Endodermal cell (in vitro differentiated cells): ENCODE measurements around the gene TAS2R8. TPM values are rescaled to one million over a fixed set of nuclear protein-coding genes. Genes with fewer than 3 reads are reported as not detected.

Experiments used
- DNase-seq: peaks from one replicate; pipeline ENCODE4 v3.0.0-alpha.2; 2017
- H3K27ac ChIP-seq: 2 replicates; pipeline ENCODE4 v1.5.1; 2013; ENCODE audit warnings: mild to moderate bottlenecking, low read depth, low read length, moderate library complexity
- H3K27me3 ChIP-seq: 2 replicates; pipeline ENCODE4 v1.6.1; 2013; ENCODE audit warnings: mild to moderate bottlenecking, low read length, moderate library complexity; ENCODE audit not compliant: insufficient read depth, control insufficient read depth, poor library complexity, severe bottlenecking
- H3K36me3 ChIP-seq: 2 replicates; pipeline ENCODE4 v1.7.0; 2013; ENCODE audit warnings: mild to moderate bottlenecking, low read length, moderate library complexity; ENCODE audit not compliant: control insufficient read depth, insufficient read depth
- H3K4me1 ChIP-seq: one replicate; pipeline ENCODE4 v1.7.0; 2013; ENCODE audit warnings: low read length; ENCODE audit not compliant: control insufficient read depth, insufficient read depth
- H3K4me3 ChIP-seq: 2 replicates; pipeline ENCODE4 v1.5.1; 2013; ENCODE audit warnings: mild to moderate bottlenecking, low read length, moderate library complexity
- H3K9ac ChIP-seq: 2 replicates; pipeline ENCODE4 v1.6.1; 2013; ENCODE audit warnings: mild to moderate bottlenecking, low read length, moderate library complexity; ENCODE audit not compliant: poor library complexity, severe bottlenecking; ENCODE audit errors: extremely low read depth
- H3K9me3 ChIP-seq: 2 replicates; pipeline ENCODE4 v1.6.1; 2013; ENCODE audit warnings: mild to moderate bottlenecking, low read length, moderate library complexity; ENCODE audit not compliant: control insufficient read depth
- H3K27ac Mint-ChIP-seq: 2 replicates; pipeline ENCODE4 v1.8.0; 2020; ENCODE audit warnings: mixed read lengths
- H3K27me3 Mint-ChIP-seq: 2 replicates; pipeline ENCODE4 v1.8.0; 2021; ENCODE audit warnings: mild to moderate bottlenecking, mixed read lengths; ENCODE audit not compliant: insufficient read depth
- H3K36me3 Mint-ChIP-seq: 2 replicates; pipeline ENCODE4 v1.8.0; 2020; ENCODE audit warnings: low read depth, mixed read lengths
- H3K4me1 Mint-ChIP-seq: 2 replicates; pipeline ENCODE4 v1.8.0; 2020; ENCODE audit warnings: mixed read lengths
- H3K4me3 Mint-ChIP-seq: 2 replicates; pipeline ENCODE4 v1.8.0; 2020; ENCODE audit warnings: mild to moderate bottlenecking, moderate library complexity, mixed read lengths
- H3K9me3 Mint-ChIP-seq: 2 replicates; pipeline ENCODE4 v1.8.0; 2020; ENCODE audit warnings: mild to moderate bottlenecking, mixed read lengths
- CTCF ChIP-seq: fragments of 200-600 bp; sonication (generic); conservative IDR thresholded peaks from 2 replicates; pipeline ENCODE4 v1.5.0; 2021; ENCODE audit warnings: antibody characterized with exemption, mild to moderate bottlenecking
- WGBS, 2 experiments: methylation state at CpG; one replicate each; pipeline versions ENCODE4 v1.1.5 to v1.1.7; 2013; ENCODE audit warnings: missing lambda C conversion rate in 2 of 2, mixed read lengths in 1 of 2; ENCODE audit not compliant: insufficient coverage in 1 of 2, insufficient read length in 1 of 2; 5-methylcytosine and 5-hydroxymethylcytosine counted together
- total RNA-seq, 2 donors: library from RNA; stranded (reverse); fragmentation: NEBNext Ultra II Directional in 1 of 2; extraction: Animal tissue kit (Norgen Biotek cat#: 25700) in 1 of 2; gene quantifications; 2 replicates in 1 of 2; 3 replicates in 1 of 2; pipeline ENCODE4 v1.2.1, GENCODE V29; 2021

TAS2R8 gene
- total RNA-seq, 2 donors from 2014 or later: not detected

GRCh38 chr12:10826258-10826657 lies 19.2 kb upstream of the TAS2R8 start, which contains the start of gene TAS2R10:
Gene TAS2R10, minus strand, starts transcription at chr12:10826358. Its CDS starts 89 bp downstream, at chr12:10826269.
- no peaks in the 10 kb centered on the region for H3K36me3 ChIP-seq
- DNase-seq: no peak
- H3K9me3 ChIP-seq: no peaks in the 10 kb centered on the region
- no peak within 1 kb of the TSS for H3K4me3 Mint-ChIP-seq
- H3K4me1 ChIP-seq: no peaks in the 10 kb centered on the region
- no peak within 1 kb of the TSS for H3K27ac Mint-ChIP-seq
- no peaks in the 10 kb centered on the region for H3K27me3 Mint-ChIP-seq
- no peaks in the 10 kb centered on the region for H3K9me3 Mint-ChIP-seq
- no peak for TF ChIP-seq CTCF
- no peak within 1 kb of the TSS for H3K4me3 ChIP-seq
- no peak within 1 kb of the TSS for H3K9ac ChIP-seq
- no peaks in the 10 kb centered on the region for H3K36me3 Mint-ChIP-seq
- H3K27ac ChIP-seq: no peak within 1 kb of the TSS
- H3K4me1 Mint-ChIP-seq: peaks cover 10% of the 10 kb centered on the region
- 94 to 98% methylated on average over 3 of the region's 3 CpGs for WGBS, 2 experiments
- H3K27me3 ChIP-seq: no peaks in the 10 kb centered on the region

GRCh38 chr12:10824957-10825356 lies 17.9 kb upstream of the TAS2R8 start:
- no peak for TF ChIP-seq CTCF
- WGBS, 2 experiments: 89 to 92% methylated on average over 2 to 3 of the region's 3 CpGs
- DNase-seq: no peak

GRCh38 chr12:10811883-10812536 lies 4.9 kb upstream of the TAS2R8 start:
- H3K9me3 ChIP-seq: no peaks in the 10 kb centered on the region
- H3K4me3 ChIP-seq: no peak overlapping the region
- peaks cover 1% of the 10 kb centered on the region for H3K9me3 Mint-ChIP-seq
- no peak overlapping the region for H3K9ac ChIP-seq
- H3K27ac Mint-ChIP-seq: no peak overlapping the region
- no peaks in the 10 kb centered on the region for H3K27me3 ChIP-seq
- no peaks in the 10 kb centered on the region for H3K36me3 ChIP-seq
- H3K4me1 ChIP-seq: peaks cover 18% of the 10 kb centered on the region
- 100% methylated on average over 3 of the region's 3 CpGs; no CpG with 5 or more reads in 1 of the 2 experiments for WGBS, 2 experiments
- DNase-seq: no peak
- no peaks in the 10 kb centered on the region for H3K27me3 Mint-ChIP-seq
- H3K36me3 Mint-ChIP-seq: no peaks in the 10 kb centered on the region
- H3K4me1 Mint-ChIP-seq: peaks cover 19% of the 10 kb centered on the region
- H3K27ac ChIP-seq: no peak overlapping the region
- no peak for TF ChIP-seq CTCF
- no peak overlapping the region for H3K4me3 Mint-ChIP-seq

More at GRCh38 chr12:10824957-10825356, 17.9 kb upstream of the TAS2R8 start:
- H3K4me1 Mint-ChIP-seq: peaks cover 10% of the 10 kb centered on the region
- H3K27ac ChIP-seq: no peak overlapping the region
- H3K27me3 ChIP-seq: no peaks in the 10 kb centered on the region
- no peaks in the 10 kb centered on the region for H3K36me3 Mint-ChIP-seq
- H3K4me3 Mint-ChIP-seq: no peak overlapping the region
- H3K9ac ChIP-seq: no peak overlapping the region
- H3K27me3 Mint-ChIP-seq: no peaks in the 10 kb centered on the region
- H3K4me3 ChIP-seq: no peak overlapping the region
- no peaks in the 10 kb centered on the region for H3K36me3 ChIP-seq
- no peaks in the 10 kb centered on the region for H3K4me1 ChIP-seq
- H3K27ac Mint-ChIP-seq: no peak overlapping the region
- no peaks in the 10 kb centered on the region for H3K9me3 ChIP-seq
- no peaks in the 10 kb centered on the region for H3K9me3 Mint-ChIP-seq
